ENCODE data around the gene GRWD1.
A peak's percentile ranks its signal among the peaks of the same experiment; 100 is the strongest.
"Not testable (repeated sequence)": the region's sequence is repeated elsewhere in the genome, so short reads cannot be mapped to it uniquely, and the experiment has no call there.

GRWD1 gene

GRCh38 chr19:48480558-48481500 lies 35.0 kb downstream of the GRWD1 start:
- DNase-seq = no peak

- DNase-seq = no peak
Observed at GRCh38 chr19:48481846-48482639, 36.3 kb downstream of the GRWD1 start.

- DNase-seq = no peak
Observed at GRCh38 chr19:48483301-48483700, 37.5 kb downstream of the GRWD1 start.

- DNase-seq = no peak
Observed at GRCh38 chr19:48484247-48484893, 38.6 kb downstream of the GRWD1 start.

GRCh38 chr19:48484931-48485612 lies 39.3 kb downstream of the GRWD1 start:
- no peak for DNase-seq

- not testable (repeated sequence) for DNase-seq
Observed at GRCh38 chr19:48486706-48487105, 40.9 kb downstream of the GRWD1 start.

GRCh38 chr19:48487544-48487943 lies 41.8 kb downstream of the GRWD1 start:
- DNase-seq = no peak

- DNase-seq = peak; percentile 74
Observed at GRCh38 chr19:48487948-48488347, 42.2 kb downstream of the GRWD1 start.

- not testable (repeated sequence) for DNase-seq
Observed at GRCh38 chr19:48488478-48488877, 42.7 kb downstream of the GRWD1 start.

GRCh38 chr19:48489608-48490216 lies 43.9 kb downstream of the GRWD1 start:
- DNase-seq = peak; percentile 42

- no peak for DNase-seq
Observed at GRCh38 chr19:48490981-48491792, 45.4 kb downstream of the GRWD1 start.

GRCh38 chr19:48491793-48492123 lies 46.0 kb downstream of the GRWD1 start:
- no peak for DNase-seq

GRCh38 chr19:48492925-48493717 lies 47.3 kb downstream of the GRWD1 start:
- peak; percentile 82 for DNase-seq

GRCh38 chr19:48493718-48494401 lies 48.1 kb downstream of the GRWD1 start:
- DNase-seq = no peak

GRCh38 chr19:48495396-48495795 lies 49.6 kb downstream of the GRWD1 start:
- DNase-seq = no peak

GRCh38 chr19:48496959-48497727 lies 51.4 kb downstream of the GRWD1 start:
- DNase-seq = no peak

- DNase-seq = no peak
Observed at GRCh38 chr19:48497728-48498594, 52.2 kb downstream of the GRWD1 start.
